ENCODE data around the gene P2RX6.
"Not testable (repeated sequence)": the region's sequence is repeated elsewhere in the genome, so short reads cannot be mapped to it uniquely, and the experiment has no call there.

P2RX6 gene

GRCh38 chr22:21014726-21015465 lies at the start of gene P2RX6:
Gene P2RX6, plus strand, starts transcription at chr22:21015165. Its CDS starts 10 bp downstream, at chr22:21015175.
- Histone ChIP-seq H3K9me3 (ENCODE audit: low read length) (no peaks in the 10 kb centered on the region), H3K27ac (ENCODE audit: low read depth, low read length) (peak within 1 kb of the TSS; percentile 68), H3K4me1 (ENCODE audit: insufficient read depth, low read length) (peaks cover 14% of the 10 kb centered on the region), H3K9ac (ENCODE audit: low read length) (no peak within 1 kb of the TSS), H3K36me3 (ENCODE audit: insufficient read depth, low read length) (no peaks in the 10 kb centered on the region), H3K27me3 (ENCODE audit: control insufficient read depth in 1 of 2, insufficient read depth in 2 of 2, low read length in 2 of 2) (no peaks in the 10 kb centered on the region), H3K4me3 (ENCODE audit: low read depth in 1 of 2, low read length in 2 of 2) (peak within 1 kb of the TSS; percentile 54 to 63)

DNA sequence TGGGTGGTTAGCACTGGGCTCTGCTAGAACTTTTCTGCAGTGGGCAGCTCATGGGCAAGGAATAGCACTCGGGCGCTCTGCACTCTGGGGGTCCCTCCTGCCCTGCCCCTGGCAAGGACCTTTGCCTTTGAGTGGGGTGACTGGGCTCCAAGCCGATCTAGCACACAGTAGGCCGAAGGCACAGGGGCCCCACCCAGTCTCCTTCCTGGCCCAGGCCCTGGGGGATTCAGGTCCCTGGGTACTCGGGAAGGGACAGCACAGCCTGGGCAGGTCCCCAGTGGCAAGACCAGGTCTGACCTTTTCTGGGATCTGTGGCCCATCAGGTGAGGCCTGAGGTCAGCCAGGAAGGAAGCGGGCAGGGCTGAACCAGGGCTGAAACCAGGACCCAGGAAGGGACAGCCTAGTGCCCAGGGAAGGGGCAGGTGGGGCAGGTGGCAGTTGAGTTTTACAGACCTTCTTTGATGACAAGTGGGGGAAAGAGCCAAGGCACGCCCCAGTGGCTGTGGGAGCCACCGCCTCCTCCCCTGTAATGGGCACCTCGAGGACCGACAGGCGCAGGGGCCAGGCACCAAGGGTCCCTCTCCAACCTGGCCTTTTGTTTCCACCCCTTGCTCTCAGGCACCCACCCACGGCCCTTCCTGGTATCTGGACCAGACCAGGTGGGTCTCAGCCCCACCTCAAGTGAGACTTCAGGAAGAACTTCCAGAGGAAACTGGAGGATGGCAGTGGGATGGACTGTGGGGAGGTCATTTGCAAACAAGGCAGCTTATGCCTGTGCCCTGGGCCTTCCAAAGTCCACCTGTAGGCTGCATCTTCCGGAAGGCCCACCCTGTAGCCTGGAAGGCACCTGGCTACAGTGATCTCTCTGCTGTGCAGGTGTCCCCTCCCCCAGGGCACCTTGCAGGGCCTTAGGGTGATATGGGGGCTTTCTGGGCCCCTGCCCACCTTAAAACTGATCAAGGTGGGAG lies 48.8 kb upstream of the P2RX6 start:
- H3K27me3 ChIP-seq (ENCODE audit: control insufficient read depth in 1 of 2, insufficient read depth in 2 of 2, low read length in 2 of 2): peaks cover 0 to 13% of the 10 kb centered on the region in 2 donors
- no peak overlapping the region for H3K4me3 ChIP-seq (ENCODE audit: low read depth in 1 of 2, low read length in 2 of 2)
- H3K9ac ChIP-seq (ENCODE audit: low read length): no peak overlapping the region
- H3K4me1 ChIP-seq (ENCODE audit: insufficient read depth, low read length): no peaks in the 10 kb centered on the region
- H3K27ac ChIP-seq (ENCODE audit: low read depth, low read length): no peak overlapping the region
- H3K9me3 ChIP-seq (ENCODE audit: low read length): no peaks in the 10 kb centered on the region
- H3K36me3 ChIP-seq (ENCODE audit: insufficient read depth, low read length): no peaks in the 10 kb centered on the region

DNA sequence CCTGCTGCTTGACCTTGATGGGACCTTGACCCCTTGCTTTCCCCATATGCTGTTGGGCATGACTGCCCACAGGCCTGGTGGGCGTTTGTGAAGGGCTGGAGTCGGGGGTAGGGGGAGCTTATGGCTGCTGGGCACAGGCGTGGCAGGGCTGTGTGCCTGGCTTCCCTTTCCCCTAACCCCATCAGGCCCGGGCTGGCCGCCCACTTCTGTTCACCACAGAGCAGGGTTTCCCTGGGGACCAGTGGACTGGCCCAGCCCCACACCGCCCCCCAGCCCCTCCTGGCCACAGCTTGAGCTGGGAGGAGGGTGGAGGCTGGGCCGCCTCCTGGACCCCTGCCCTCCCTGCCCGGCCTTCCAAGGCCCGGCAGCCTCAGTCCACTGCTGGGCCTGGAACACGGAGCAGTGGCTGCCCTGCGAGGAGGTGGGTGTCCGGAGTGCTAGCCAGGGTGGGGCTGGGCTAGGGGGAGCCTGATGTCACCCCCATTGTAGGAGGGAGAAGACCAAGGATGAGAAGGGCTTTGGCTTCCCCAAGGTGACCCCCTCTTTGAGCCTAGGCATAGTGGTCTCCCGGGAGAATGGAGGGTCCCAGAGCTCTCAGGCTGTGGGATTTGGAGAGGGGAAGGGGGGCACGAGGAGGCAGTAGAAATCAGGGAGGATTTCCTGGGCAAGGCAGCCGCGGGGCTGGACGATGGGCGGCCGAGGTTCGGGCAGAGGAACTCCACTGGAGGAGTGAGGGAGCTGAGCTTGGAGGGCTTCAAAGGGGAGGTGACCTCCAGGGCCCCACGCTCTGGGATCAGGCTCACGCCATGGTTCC lies 47.9 kb upstream of the P2RX6 start, which contains the start of gene AIFM3:
AIFM3 (plus strand) TSS at position 373 of the 814 bp plus-strand sequence. CDS start 690 bp downstream, outside the sequence.
- Histone ChIP-seq H3K4me3 (ENCODE audit: low read depth in 1 of 2, low read length in 2 of 2) (no peak within 1 kb of the TSS), H3K27ac (ENCODE audit: low read depth, low read length) (no peak within 1 kb of the TSS), H3K4me1 (ENCODE audit: insufficient read depth, low read length) (no peaks in the 10 kb centered on the region)

GRCh38 chr22:20967697-20968211 lies 47.2 kb upstream of the P2RX6 start:
- H3K4me1 ChIP-seq (ENCODE audit: insufficient read depth, low read length): no peaks in the 10 kb centered on the region
- peaks cover 0 to 13% of the 10 kb centered on the region in 2 donors for H3K27me3 ChIP-seq (ENCODE audit: control insufficient read depth in 1 of 2, insufficient read depth in 2 of 2, low read length in 2 of 2)
- H3K4me3 ChIP-seq (ENCODE audit: low read depth in 1 of 2, low read length in 2 of 2): no peak overlapping the region
- H3K27ac ChIP-seq (ENCODE audit: low read depth, low read length): no peak overlapping the region
- H3K9ac ChIP-seq (ENCODE audit: low read length): no peak overlapping the region
- H3K9me3 ChIP-seq (ENCODE audit: low read length): no peaks in the 10 kb centered on the region
- H3K36me3 ChIP-seq (ENCODE audit: insufficient read depth, low read length): no peaks in the 10 kb centered on the region

More for the DNA sequence above, 47.9 kb upstream of the P2RX6 start, which contains the start of gene AIFM3:
- Histone ChIP-seq H3K9me3 (ENCODE audit: low read length) (no peaks in the 10 kb centered on the region), H3K9ac (ENCODE audit: low read length) (no peak within 1 kb of the TSS), H3K36me3 (ENCODE audit: insufficient read depth, low read length) (no peaks in the 10 kb centered on the region), H3K27me3 (ENCODE audit: control insufficient read depth in 1 of 2, insufficient read depth in 2 of 2, low read length in 2 of 2) (peaks cover 0 to 13% of the 10 kb centered on the region in 2 donors)

DNA sequence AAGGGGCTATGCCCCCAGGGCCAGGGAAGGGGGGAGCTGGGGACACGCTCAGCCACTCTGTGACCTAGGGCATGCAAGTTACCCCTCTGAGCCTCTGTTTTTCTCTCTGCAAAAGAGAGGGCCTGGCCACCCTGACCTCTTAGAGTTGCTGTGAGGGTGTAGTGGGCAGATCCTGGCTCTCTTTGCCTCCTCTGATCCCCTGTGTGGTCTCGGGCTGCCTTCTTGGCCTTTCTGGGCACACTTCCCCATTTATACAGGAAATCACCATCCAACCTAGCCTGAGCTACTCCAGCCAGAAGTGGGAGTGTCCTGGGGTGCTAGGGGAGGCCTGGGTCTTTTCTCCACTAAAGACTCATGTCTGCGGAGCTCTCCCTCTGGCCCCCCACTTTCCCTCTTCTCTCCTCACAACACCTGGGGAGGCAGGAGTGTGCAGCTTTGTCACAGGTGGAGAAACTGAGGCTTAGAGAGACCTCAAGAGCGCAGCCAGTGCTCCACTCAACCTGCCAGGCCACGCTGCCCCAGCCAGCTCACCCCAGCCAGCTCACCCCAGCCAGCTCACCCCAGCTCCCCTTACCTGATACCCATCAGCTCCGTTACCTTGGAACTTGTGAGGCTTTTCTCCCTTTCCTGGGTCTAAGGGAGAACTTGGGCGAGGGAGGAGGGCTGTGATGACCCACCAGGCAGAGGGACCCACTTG lies 46.5 kb upstream of the P2RX6 start:
- Histone ChIP-seq H3K27ac (ENCODE audit: low read depth, low read length) (no peak overlapping the region), H3K4me3 (ENCODE audit: low read depth in 1 of 2, low read length in 2 of 2) (no peak overlapping the region), H3K4me1 (ENCODE audit: insufficient read depth, low read length) (no peaks in the 10 kb centered on the region), H3K9ac (ENCODE audit: low read length) (no peak overlapping the region), H3K27me3 (ENCODE audit: control insufficient read depth in 1 of 2, insufficient read depth in 2 of 2, low read length in 2 of 2) (peaks cover 0 to 12% of the 10 kb centered on the region in 2 donors), H3K9me3 (ENCODE audit: low read length) (no peaks in the 10 kb centered on the region), H3K36me3 (ENCODE audit: insufficient read depth, low read length) (no peaks in the 10 kb centered on the region)

- Histone ChIP-seq H3K27ac (ENCODE audit: low read depth, low read length) (no peak overlapping the region), H3K9me3 (ENCODE audit: low read length) (no peaks in the 10 kb centered on the region), H3K36me3 (ENCODE audit: insufficient read depth, low read length) (no peaks in the 10 kb centered on the region), H3K9ac (ENCODE audit: low read length) (no peak overlapping the region), H3K27me3 (ENCODE audit: control insufficient read depth in 1 of 2, insufficient read depth in 2 of 2, low read length in 2 of 2) (no peaks in the 10 kb centered on the region), H3K4me3 (ENCODE audit: low read depth in 1 of 2, low read length in 2 of 2) (no peak overlapping the region), H3K4me1 (ENCODE audit: insufficient read depth, low read length) (no peaks in the 10 kb centered on the region)
Measured at GRCh38 chr22:20970939-20971657, 43.9 kb upstream of the P2RX6 start.

GRCh38 chr22:20972014-20972694 lies 42.8 kb upstream of the P2RX6 start:
- not testable (repeated sequence) for H3K9me3 ChIP-seq (ENCODE audit: low read length); H3K27ac ChIP-seq (ENCODE audit: low read depth, low read length); H3K4me1 ChIP-seq (ENCODE audit: insufficient read depth, low read length); H3K27me3 ChIP-seq (ENCODE audit: control insufficient read depth in 1 of 2, insufficient read depth in 2 of 2, low read length in 2 of 2); H3K36me3 ChIP-seq (ENCODE audit: insufficient read depth, low read length); H3K9ac ChIP-seq (ENCODE audit: low read length); H3K4me3 ChIP-seq (ENCODE audit: low read depth in 1 of 2, low read length in 2 of 2)

- H3K36me3 ChIP-seq (ENCODE audit: insufficient read depth, low read length): no peaks in the 10 kb centered on the region
- no peaks in the 10 kb centered on the region for H3K27me3 ChIP-seq (ENCODE audit: control insufficient read depth in 1 of 2, insufficient read depth in 2 of 2, low read length in 2 of 2)
- H3K4me1 ChIP-seq (ENCODE audit: insufficient read depth, low read length): no peaks in the 10 kb centered on the region
- no peak overlapping the region for H3K4me3 ChIP-seq (ENCODE audit: low read depth in 1 of 2, low read length in 2 of 2)
- H3K27ac ChIP-seq (ENCODE audit: low read depth, low read length): no peak overlapping the region
- no peaks in the 10 kb centered on the region for H3K9me3 ChIP-seq (ENCODE audit: low read length)
- no peak overlapping the region for H3K9ac ChIP-seq (ENCODE audit: low read length)
Measured at GRCh38 chr22:20972933-20973577, 41.9 kb upstream of the P2RX6 start.

DNA sequence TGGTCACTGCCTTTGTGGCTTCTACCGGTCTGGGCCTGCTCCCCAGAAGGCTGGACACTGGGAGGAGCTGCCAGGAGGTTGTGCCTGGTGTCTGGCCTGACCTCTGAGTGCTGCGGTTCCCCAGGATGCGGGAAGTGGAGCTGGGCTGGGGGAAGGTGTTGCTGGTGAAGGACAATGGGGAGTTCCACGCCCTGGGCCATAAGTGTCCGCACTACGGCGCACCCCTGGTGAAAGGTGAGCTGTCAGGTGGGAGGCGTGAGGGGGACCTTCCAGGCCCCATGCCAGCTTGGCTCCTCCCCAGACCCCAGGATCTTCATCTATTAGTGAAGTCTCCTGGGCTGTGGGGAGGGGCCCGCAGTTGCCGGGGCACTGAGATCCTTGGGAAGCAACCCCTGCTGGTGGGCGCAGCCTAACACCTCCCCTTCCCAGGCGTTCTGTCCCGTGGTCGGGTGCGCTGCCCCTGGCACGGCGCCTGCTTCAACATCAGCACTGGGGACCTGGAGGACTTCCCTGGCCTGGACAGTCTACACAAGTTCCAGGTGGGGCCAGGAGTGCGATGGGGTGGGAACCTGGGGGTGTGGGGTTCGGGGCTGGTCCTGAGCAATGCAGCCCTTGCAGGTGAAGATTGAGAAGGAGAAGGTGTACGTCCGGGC lies 41.2 kb upstream of the P2RX6 start:
- H3K9me3 ChIP-seq (ENCODE audit: low read length): no peaks in the 10 kb centered on the region
- no peaks in the 10 kb centered on the region for H3K36me3 ChIP-seq (ENCODE audit: insufficient read depth, low read length)
- no peaks in the 10 kb centered on the region for H3K27me3 ChIP-seq (ENCODE audit: control insufficient read depth in 1 of 2, insufficient read depth in 2 of 2, low read length in 2 of 2)
- H3K27ac ChIP-seq (ENCODE audit: low read depth, low read length): no peak overlapping the region
- no peak overlapping the region for H3K4me3 ChIP-seq (ENCODE audit: low read depth in 1 of 2, low read length in 2 of 2)
- H3K9ac ChIP-seq (ENCODE audit: low read length): no peak overlapping the region
- no peaks in the 10 kb centered on the region for H3K4me1 ChIP-seq (ENCODE audit: insufficient read depth, low read length)
